HG03432 (cell line): ENCODE data around the gene SUGP2.

ENCODE experiments used
- ATAC-seq: cut with Tn5 transposase; IDR thresholded peaks from one replicate; pipeline ENCODE4 v1.9.1; 2021; ENCODE audit warnings: mild to moderate bottlenecking, moderate library complexity; ENCODE audit not compliant: unreplicated experiment

The SUGP2 gene

DNA sequence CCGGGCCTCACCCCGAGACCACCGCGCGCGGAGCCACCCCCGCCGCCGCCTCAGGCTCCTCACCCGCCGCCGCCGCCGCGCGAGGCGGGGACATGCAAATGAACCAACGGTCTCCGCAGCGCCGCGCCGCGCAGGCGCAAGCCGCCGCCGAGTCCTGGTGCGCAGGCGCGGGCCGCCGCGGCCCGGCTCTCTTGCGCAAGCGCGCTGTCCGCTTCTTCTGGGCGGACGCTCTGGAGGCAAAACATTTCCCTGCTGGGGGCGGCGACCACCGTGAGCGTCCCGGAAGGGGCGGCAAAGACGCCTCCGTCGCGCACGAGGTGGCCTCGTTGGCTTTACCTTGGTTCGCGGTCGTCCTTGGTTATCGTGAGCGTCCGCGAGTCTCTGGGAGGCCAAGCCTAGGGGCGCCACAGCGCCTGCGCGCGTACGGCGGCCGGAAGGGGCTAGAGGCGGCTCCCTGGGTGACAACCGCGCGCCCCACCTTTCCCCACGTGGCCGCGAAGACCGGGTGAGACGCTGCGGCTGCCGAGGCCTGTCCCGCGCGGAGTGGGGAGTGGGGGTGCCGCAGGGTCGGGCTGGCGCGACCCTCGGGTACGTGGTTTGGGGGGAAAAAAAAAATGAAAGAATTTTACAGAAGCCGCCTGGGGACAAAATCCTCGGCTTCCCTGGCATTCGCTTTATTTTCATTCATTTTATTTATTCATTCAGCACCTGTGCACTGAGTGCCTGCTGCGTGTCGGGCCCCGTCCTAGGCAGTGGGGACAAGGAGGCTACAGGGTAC is at the start of gene SUGP2, which contains the start of gene ARMC6:
SUGP2 (minus strand) TSS at position 92 of the 778 bp plus-strand sequence. CDS start 2,446 bp downstream, outside the sequence.
ARMC6 (plus strand) TSS at position 178 of the 778 bp plus-strand sequence. CDS start 607 bp downstream, outside the sequence.
- peak; percentile 75 for ATAC-seq

- ATAC-seq, result no peak
These were observed 48.4 kb upstream of the SUGP2 start for GRCh38 chr19:19081642-19082151.

DNA sequence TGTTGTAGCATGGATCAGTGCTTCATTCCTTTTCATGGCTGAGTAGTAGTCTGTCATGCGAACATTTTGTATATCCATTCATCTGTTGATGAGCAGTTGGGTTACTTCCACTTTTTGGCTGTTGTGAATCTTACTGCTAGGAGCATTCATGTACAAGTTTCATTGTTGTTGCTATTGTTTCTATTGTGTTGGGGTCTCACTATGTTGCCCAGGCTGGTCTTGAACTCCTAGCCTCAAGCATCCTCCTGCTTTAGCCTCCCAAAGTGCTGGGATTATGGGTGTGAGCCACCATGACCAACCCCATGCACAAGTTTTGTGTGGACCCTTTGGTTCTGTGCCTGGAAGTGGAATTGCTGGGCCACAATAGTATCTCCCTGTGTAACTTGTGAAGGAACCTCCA is 46.3 kb upstream of the SUGP2 start:
- ATAC-seq, result no peak

DNA sequence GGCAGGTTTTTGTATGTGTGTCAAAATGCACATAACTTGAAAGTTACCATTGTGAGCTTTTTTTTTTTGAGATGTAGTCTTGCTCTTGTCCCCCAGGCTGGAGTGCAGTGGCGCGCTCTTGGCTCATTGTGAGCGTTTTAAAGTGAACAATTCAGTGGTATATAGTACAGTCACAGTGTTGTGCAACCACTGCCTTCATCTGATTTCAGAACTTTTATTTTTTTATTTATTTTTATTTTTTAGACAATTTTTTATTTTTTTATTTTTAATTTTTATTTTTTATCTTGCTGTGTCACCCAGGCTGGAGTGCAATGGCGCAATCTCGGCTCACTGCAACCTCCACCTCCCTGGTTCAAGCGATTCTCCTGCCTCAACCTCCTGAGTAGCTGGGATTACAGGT is 45.5 kb upstream of the SUGP2 start:
- ATAC-seq, result no peak

GRCh38 chr19:19077103-19077502 is 43.8 kb upstream of the SUGP2 start:
- ATAC-seq, result no peak

GRCh38 chr19:19076476-19076875 is 43.2 kb upstream of the SUGP2 start:
- no peak for ATAC-seq

DNA sequence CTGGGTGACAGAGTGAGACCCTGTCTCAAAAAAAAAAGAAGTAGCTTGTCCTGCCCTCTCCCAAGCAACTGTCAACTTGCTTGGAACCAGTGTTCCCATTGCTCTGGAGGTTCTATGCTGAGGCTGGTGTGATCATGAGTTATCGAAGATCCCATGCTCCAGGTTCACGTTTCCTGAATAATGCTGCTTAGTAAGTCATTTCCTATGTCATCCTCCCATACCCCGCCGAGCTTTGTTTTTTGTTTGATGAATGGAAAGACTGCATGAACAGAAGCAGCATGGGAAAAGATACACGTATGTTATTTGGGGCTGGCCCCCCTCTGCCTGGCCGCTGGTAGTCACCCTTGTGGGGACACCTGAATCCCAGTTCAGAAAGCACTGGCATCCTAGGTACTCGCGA is 41.8 kb upstream of the SUGP2 start:
- ATAC-seq, result no peak

DNA sequence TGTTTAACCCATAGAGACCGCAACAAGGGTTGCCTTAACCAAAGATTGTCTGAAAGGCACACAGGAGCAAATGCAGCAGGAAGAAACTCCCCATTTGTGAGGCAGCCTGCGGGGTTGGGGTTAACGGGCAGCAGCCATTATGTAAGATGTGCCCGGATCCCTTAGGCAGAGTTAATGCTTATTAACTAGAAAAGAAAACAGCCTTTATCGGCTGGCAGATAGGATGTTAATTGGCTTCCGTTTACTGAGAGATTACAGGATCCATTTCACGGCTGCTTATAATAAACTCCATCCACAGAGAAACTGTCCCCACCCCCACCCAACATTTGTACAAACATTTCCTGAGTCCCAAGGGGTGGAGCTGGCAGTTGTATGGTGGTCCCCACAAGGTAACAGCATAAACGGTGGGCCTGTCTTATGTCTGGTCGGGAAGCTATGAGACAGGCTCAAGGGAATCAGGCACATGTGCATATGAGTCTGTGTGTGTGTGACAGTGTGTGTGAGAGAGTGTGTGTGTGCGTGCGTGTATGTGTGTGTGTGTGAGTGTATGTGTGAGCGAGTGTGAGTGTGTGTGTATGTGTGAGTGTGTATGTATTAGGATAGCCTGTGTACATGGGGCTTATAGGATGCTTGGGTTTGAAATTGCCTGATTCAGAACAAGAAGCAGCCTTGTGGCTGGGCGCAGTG is 41.0 kb upstream of the SUGP2 start:
- no peak for ATAC-seq

DNA sequence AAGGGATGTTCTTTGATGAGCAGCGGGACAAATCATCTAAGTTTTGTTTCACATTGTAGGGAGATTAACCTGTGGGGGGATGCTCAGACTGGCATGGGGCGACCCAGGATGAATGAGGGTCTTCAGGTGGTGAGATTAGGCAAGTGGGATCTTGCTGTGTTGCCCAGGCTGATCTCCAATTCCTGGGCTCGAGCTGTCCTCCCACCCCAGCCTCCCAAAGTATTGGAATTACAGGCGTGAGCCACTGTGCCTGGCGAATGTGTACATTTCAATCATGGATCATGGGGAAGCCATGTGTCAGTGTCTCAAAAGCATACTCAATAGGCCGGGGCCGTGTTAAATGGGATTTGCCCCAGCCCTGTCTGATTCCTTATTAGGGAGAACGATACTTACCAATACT is 38.6 kb upstream of the SUGP2 start:
- ATAC-seq, result no peak

GRCh38 chr19:19068659-19069654 is 35.6 kb upstream of the SUGP2 start:
- no peak for ATAC-seq

- ATAC-seq, result no peak
These were observed 34.2 kb upstream of the SUGP2 start for GRCh38 chr19:19067276-19068072.

- no peak for ATAC-seq
These were observed 31.8 kb upstream of the SUGP2 start for GRCh38 chr19:19064811-19065745.

- ATAC-seq, result no peak
These were observed 30.9 kb upstream of the SUGP2 start for GRCh38 chr19:19064098-19064722.

GRCh38 chr19:19063183-19064097 is 30.1 kb upstream of the SUGP2 start, which contains the start of gene SLC25A42:
Gene SLC25A42, plus strand, starts transcription at chr19:19063994. Its CDS starts 32,131 bp downstream, at chr19:19096125.
- peak; percentile 91 for ATAC-seq

GRCh38 chr19:19062454-19063182 is 29.3 kb upstream of the SUGP2 start:
- ATAC-seq, result no peak

GRCh38 chr19:19061506-19061905 is 28.2 kb upstream of the SUGP2 start:
- ATAC-seq, result no peak
